Sigmoid colon (tissue), 7 donors: ENCODE measurements around the gene RPS8. TPM values are rescaled to one million over a fixed set of nuclear protein-coding genes. Genes with fewer than 3 reads are reported as not detected.
"Not testable (repeated sequence)": the region's sequence is repeated elsewhere in the genome, so short reads cannot be mapped to it uniquely, and the experiment has no call there.

Experiments
- DNase-seq: peaks from one replicate; pipeline ENCODE4 v3.0.0-alpha.2; 2019
- H3K27ac ChIP-seq, 4 donors: fragments of 200-600 bp; sonication (generic); one replicate each; pipeline ENCODE4 v1.5.1; 2016 to 2019; ENCODE audit warnings: mild to moderate bottlenecking in 1 of 4
- H3K27me3 ChIP-seq, 3 donors: fragments of 200-600 bp; sonication (generic); one replicate each; pipeline ENCODE4 v1.5.1; 2019; ENCODE audit warnings: mild to moderate bottlenecking in 1 of 3
- H3K36me3 ChIP-seq, 4 donors: fragments of 200-600 bp; sonication (generic); one replicate each; pipeline ENCODE4 v1.5.1; 2016 to 2019
- H3K4me1 ChIP-seq, 4 donors: fragments of 200-600 bp; sonication (generic); one replicate each; pipeline ENCODE4 v1.5.1; 2017 to 2019
- H3K4me3 ChIP-seq, 4 donors: fragments of 200-600 bp; sonication (generic); one replicate each; pipeline ENCODE4 v1.5.1; 2017 to 2019; ENCODE audit warnings: mild to moderate bottlenecking in 2 of 4, moderate library complexity in 1 of 4
- H3K9me3 ChIP-seq, 4 donors: fragments of 200-600 bp in 3 of 4; sonication (generic) in 3 of 4; one replicate each; pipeline versions ENCODE4 v1.5.1 to v1.6.1; 2013 to 2019
- EP300 ChIP-seq, 4 donors: sonication (generic); formaldehyde crosslinking; IDR thresholded peaks; one replicate each; pipeline ENCODE4 v1.6.1; 2017; ENCODE audit warnings: antibody characterized with exemption in 4 of 4
- POLR2A ChIP-seq, 2 donors: fragments of 450-650 bp; IDR thresholded peaks; one replicate each; pipeline ENCODE4 v1.6.1; 2016; ENCODE audit warnings: antibody characterized with exemption in 2 of 2, mild to moderate bottlenecking in 2 of 2, moderate library complexity in 2 of 2
- POLR2AphosphoS5 ChIP-seq, 4 donors: sonication (generic); formaldehyde crosslinking; IDR thresholded peaks; one replicate each; pipeline ENCODE4 v1.6.1; 2017; ENCODE audit warnings: antibody characterized with exemption in 4 of 4
- WGBS, 2 donors: extraction: QIAGEN DNeasy Blood & Tissue Kit; methylation state at CpG; one replicate each; pipeline ENCODE4 v1.1.7; 2013; 5-methylcytosine and 5-hydroxymethylcytosine counted together
- intact Hi-C: fragments of 100-400 bp; cut with DNase I; formaldehyde crosslinking; loops from one replicate; pipeline ENCODE4 v1.15.1; 2023
- polyA plus RNA-seq, 3 donors: library from polyadenylated mRNA; stranded (reverse); fragments of 200-250 nt; gene quantifications; one replicate each; pipeline ENCODE4 v1.2.3, GENCODE V29; 2013
- total RNA-seq, 4 donors: library from RNA; depleted of rRNA; stranded (reverse); fragments of >200 nt; gene quantifications; one replicate each; pipeline ENCODE4 v1.1.0, GENCODE V29; 2016
- TF ChIP-seq, protein P1 (sequence below), 4 experiments: fragments of 450-650 bp in 3 of 4; fragments of 200-600 bp in 1 of 4; IDR thresholded peaks; one replicate each; pipeline ENCODE4 v1.5.1; 2016 to 2019; ENCODE audit warnings: antibody characterized with exemption in 4 of 4, mild to moderate bottlenecking in 3 of 4, moderate library complexity in 2 of 4
- donor health status: healthy with polysubstance abuse.
- donor health status: Bipolar disorder and iron deficiency.
- donor health status: healthy.

RPS8 gene
- total and polyA plus RNA-seq, 7 donors = 1,996 to 3,717 (median 2,845) TPM

DNA sequence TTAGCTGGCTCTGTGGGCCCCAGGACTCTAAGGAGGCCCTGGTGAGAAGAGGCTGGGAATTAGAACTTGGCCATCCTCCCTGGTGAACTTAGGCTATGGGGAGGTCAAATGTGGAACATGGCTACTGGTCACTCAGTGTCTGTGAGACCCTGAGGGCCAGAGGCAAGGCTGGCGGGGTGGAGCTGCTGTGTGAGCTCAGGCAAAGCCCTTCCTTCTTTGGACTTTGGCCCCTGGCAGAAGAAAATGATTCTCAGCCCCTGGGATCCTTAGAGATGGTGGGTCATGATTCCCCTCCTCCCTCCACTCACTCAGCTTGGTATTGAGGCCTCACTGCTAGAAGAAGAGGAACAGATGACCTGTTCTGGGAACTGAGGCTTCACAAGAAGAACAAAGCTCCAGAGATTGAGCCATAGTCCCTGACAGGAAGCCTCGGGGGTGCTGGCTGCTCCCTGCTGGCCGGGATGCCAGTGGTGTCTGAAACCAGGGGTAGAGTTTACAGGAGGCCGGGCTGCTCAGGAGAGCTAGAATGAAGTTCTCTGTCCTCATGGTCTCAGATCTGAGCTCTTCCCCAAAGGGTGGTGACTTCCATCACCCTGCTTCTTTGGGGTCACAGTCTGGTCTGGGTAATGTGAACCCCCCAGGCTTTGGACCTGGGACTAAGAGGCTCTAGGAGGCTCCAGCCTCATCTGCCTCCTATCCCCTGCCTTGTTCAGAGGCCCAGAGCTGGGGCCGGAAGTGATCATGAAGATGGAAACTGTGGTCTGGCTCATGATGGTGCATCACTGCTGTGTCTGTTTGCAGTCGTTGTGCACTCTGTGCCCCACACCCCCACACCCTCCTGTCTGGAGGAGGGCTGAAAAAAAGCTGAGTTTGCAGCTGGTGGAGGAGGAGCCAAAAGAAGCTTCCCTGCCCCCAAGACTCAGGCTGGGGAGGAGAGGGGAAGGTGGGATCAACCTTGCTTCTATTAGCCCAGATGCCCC is 33.9 kb downstream of the RPS8 start:
- no peaks in the 10 kb centered on the region for H3K9me3 ChIP-seq
- H3K27ac ChIP-seq = peak overlapping the region; percentile 88 to 98 (median 95)
- no peaks in the 10 kb centered on the region for H3K27me3 ChIP-seq
- peak overlapping the region; percentile 13 to 35 (median 26) for H3K4me3 ChIP-seq
- intact Hi-C loops = loop anchor here (10.0 kb wide), 1 partner anchor 686 kb away; the partner anchor contains the start of gene TESK2
- TF ChIP-seq POLR2A (IDR thresholded peaks at IDR 0.05) (no peak), POLR2AphosphoS5 (IDR thresholded peaks at IDR 0.05) (peak in 3 of 4 donors; percentile 6 to 21 (median 17)), EP300 (IDR thresholded peaks at IDR 0.05) (no peak)
- TF ChIP-seq, protein P1, sequence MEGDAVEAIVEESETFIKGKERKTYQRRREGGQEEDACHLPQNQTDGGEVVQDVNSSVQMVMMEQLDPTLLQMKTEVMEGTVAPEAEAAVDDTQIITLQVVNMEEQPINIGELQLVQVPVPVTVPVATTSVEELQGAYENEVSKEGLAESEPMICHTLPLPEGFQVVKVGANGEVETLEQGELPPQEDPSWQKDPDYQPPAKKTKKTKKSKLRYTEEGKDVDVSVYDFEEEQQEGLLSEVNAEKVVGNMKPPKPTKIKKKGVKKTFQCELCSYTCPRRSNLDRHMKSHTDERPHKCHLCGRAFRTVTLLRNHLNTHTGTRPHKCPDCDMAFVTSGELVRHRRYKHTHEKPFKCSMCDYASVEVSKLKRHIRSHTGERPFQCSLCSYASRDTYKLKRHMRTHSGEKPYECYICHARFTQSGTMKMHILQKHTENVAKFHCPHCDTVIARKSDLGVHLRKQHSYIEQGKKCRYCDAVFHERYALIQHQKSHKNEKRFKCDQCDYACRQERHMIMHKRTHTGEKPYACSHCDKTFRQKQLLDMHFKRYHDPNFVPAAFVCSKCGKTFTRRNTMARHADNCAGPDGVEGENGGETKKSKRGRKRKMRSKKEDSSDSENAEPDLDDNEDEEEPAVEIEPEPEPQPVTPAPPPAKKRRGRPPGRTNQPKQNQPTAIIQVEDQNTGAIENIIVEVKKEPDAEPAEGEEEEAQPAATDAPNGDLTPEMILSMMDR (IDR thresholded peaks at IDR 0.05) = no peak
- 27 to 33% methylated on average over 6 of the region's 6 CpGs for WGBS, 2 donors
- H3K36me3 ChIP-seq = peaks cover 0 to 21% (median 5%) of the 10 kb centered on the region in 4 donors
- peak; percentile 80 for DNase-seq
- peaks cover 0 to 80% (median 60%) of the 10 kb centered on the region in 4 donors for H3K4me1 ChIP-seq

DNA sequence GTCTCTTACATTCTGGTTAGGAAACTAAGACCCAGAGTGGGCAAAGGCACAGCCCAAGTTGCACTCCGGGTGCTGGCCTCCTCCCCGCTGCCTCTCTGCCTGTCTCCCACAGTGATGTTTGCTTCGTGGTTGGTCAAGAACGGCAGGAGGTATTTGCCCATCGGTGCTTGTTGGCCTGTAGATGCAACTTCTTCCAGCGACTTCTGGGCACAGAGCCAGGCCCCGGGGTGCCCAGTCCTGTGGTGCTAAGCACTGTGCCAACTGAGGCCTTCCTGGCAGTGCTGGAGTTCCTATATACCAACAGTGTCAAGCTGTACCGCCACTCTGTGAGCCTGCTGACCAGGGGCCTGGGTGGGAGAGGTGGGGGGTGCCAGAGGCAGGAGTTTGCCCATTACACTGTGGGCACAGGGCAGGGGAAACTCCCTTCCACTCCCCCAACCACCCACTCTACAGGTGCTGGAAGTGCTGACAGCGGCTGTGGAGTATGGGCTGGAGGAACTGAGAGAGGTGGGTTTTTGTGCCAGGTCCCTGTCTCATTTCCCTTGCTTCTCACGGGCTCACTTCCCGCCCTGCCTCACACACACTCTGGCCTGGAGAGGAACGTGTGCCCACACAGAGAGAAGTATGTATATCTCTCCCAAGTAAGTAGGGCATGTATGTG is 34.9 kb downstream of the RPS8 start:
- peak; percentile 84 for DNase-seq
- peaks cover 0 to 80% (median 61%) of the 10 kb centered on the region in 4 donors for H3K4me1 ChIP-seq
- H3K9me3 ChIP-seq = no peaks in the 10 kb centered on the region
- H3K36me3 ChIP-seq = peaks cover 0 to 11% (median 0%) of the 10 kb centered on the region in 4 donors
- H3K27me3 ChIP-seq = no peaks in the 10 kb centered on the region
- TF ChIP-seq POLR2A (IDR thresholded peaks at IDR 0.05) = no peak
- TF ChIP-seq EP300 (IDR thresholded peaks at IDR 0.05) = no peak
- TF ChIP-seq, protein P1 (IDR thresholded peaks at IDR 0.05) = no peak
- no peak for TF ChIP-seq POLR2AphosphoS5 (IDR thresholded peaks at IDR 0.05)
- H3K27ac ChIP-seq = peak overlapping the region; percentile 88 to 98 (median 95)
- WGBS, 2 donors = 50 to 62% methylated on average over 12 of the region's 12 CpGs
- H3K4me3 ChIP-seq = peak overlapping the region in 1 of 4 donors; percentile 35
- intact Hi-C loops = no loop called here

DNA sequence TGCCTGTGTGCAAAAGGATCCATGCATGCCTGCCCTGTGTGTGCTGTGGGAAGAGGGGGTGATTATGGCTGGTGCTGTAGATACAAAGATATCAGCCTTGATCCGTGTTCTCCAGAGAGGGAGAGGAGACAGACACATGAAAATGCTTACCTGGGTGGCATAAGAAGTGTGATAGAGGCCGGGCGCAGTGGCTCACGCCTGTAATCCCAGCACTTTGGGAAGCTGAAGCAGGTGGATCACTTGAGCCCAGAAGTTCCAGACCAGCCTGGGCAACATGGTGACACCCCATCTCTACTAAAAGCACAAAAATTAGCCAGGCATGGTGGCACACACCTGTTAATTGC is 35.4 kb downstream of the RPS8 start:
- H3K27me3 ChIP-seq, H3K4me3 ChIP-seq, H3K9me3 ChIP-seq, DNase-seq, intact Hi-C loops, H3K36me3 ChIP-seq: not testable (repeated sequence)
- H3K4me1 ChIP-seq = peaks cover 0 to 79% (median 61%) of the 10 kb centered on the region in 4 donors
- peak overlapping the region in 3 of 4 donors; percentile 88 to 98 (median 97) for H3K27ac ChIP-seq
- WGBS, 2 donors = 90 to 94% methylated on average over 4 of the region's 4 CpGs

DNA sequence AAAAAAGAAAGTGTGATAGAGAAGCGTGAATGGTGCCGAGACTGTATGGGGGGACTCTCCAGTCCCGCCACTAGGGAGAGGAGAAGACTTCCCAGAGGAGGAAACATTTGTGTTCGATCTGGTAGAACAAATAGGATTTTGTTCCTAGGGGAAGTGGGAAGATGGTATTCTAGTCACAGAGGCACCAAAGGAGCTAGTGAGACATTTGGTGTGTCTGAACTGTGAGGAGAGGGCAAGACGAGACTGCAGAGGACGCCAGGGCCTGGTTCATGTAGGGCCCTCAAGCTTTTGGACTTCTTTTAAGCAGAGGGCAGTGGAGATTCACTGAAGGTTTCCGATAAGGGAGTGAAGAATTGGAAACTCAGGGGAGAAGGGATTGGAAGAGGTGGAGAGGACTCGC is 35.9 kb downstream of the RPS8 start:
- no peak overlapping the region for H3K4me3 ChIP-seq
- TF ChIP-seq, protein P1 (IDR thresholded peaks at IDR 0.05) = no peak
- TF ChIP-seq POLR2AphosphoS5 (IDR thresholded peaks at IDR 0.05) (no peak), POLR2A (IDR thresholded peaks at IDR 0.05) (no peak), EP300 (IDR thresholded peaks at IDR 0.05) (no peak)
- DNase-seq = peak; percentile 38
- H3K27ac ChIP-seq = peak overlapping the region in 2 of 4 donors; percentile 97 to 98
- 82 to 89% methylated on average over 8 of the region's 8 CpGs for WGBS, 2 donors
- no peaks in the 10 kb centered on the region for H3K9me3 ChIP-seq
- peaks cover 0 to 1% (median 0%) of the 10 kb centered on the region in 4 donors for H3K36me3 ChIP-seq
- intact Hi-C loops = no loop called here
- H3K4me1 ChIP-seq = peaks cover 0 to 74% (median 57%) of the 10 kb centered on the region in 4 donors
- H3K27me3 ChIP-seq = no peaks in the 10 kb centered on the region
